ENCODE results near the gene FGF14.
A peak's percentile ranks its signal among the peaks of the same experiment; 100 is the strongest.

The FGF14 gene

GRCh38 chr13:101876951-101877350, 524.9 kb downstream of the FGF14 start:
- TF ChIP-seq CTCF (IDR thresholded peaks at IDR 0.05; ENCODE audit: low read depth, low read length, missing control alignments) = no peak
- in situ Hi-C loops (cut with HindIII; ENCODE audit: low sequenced_read_pairs) = no loop called here

DNA sequence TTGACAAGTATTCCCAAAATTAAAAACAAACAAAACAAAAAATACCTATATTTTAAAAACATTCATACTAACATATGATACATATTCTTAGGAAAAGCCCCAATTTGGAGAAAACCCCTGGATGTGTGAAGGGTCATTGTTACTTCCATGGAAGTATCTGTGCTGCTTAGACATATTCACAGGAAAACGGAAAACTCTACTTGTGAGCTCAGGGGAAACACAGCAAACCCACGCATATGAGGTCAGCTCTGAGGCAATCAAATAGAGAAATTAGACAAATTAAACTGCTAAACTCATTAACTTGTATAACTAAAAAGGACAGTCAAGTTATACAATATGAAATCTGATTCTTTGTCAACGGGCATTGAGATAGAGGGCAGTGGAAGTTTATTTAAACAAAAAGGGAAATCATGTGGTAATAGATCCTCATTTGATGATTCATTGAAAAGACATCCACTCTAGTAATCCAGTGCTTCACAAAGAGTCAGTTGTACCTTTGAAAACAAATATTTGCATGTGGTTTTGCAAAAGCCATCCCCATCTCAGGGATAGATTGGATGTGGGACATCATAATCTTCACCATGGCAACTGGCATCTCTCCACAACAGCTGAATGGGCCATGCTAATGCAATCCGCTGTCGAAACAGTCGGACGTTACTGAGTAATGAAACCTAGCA, 526.0 kb downstream of the FGF14 start:
- no peak overlapping the region for H3K4me3 ChIP-seq (ENCODE audit: low read depth, low read length)
- DNase-seq (ENCODE audit: low read depth) = peak; percentile 91
- no peak for TF ChIP-seq CTCF (IDR thresholded peaks at IDR 0.05; ENCODE audit: low read depth, low read length, missing control alignments)
- in situ Hi-C loops (cut with HindIII; ENCODE audit: low sequenced_read_pairs) = no loop called here

More at GRCh38 chr13:101876951-101877350, 524.9 kb downstream of the FGF14 start:
- no peak overlapping the region for H3K4me3 ChIP-seq (ENCODE audit: low read depth, low read length)
- DNase-seq (ENCODE audit: low read depth) = no peak

GRCh38 chr13:101875091-101875490, 526.8 kb downstream of the FGF14 start:
- no peak overlapping the region for H3K4me3 ChIP-seq (ENCODE audit: low read depth, low read length)
- in situ Hi-C loops (cut with HindIII; ENCODE audit: low sequenced_read_pairs) = no loop called here
- no peak for TF ChIP-seq CTCF (IDR thresholded peaks at IDR 0.05; ENCODE audit: low read depth, low read length, missing control alignments)
- no peak for DNase-seq (ENCODE audit: low read depth)

- no peak for DNase-seq (ENCODE audit: low read depth)
- no peak overlapping the region for H3K4me3 ChIP-seq (ENCODE audit: low read depth, low read length)
- TF ChIP-seq CTCF (IDR thresholded peaks at IDR 0.05; ENCODE audit: low read depth, low read length, missing control alignments) = no peak
- in situ Hi-C loops (cut with HindIII; ENCODE audit: low sequenced_read_pairs) = no loop called here
Observed at GRCh38 chr13:101869553-101869952, 532.3 kb downstream of the FGF14 start.

- in situ Hi-C loops (cut with HindIII; ENCODE audit: low sequenced_read_pairs) = no loop called here
- H3K4me3 ChIP-seq (ENCODE audit: low read depth, low read length) = no peak overlapping the region
- no peak for TF ChIP-seq CTCF (IDR thresholded peaks at IDR 0.05; ENCODE audit: low read depth, low read length, missing control alignments)
- no peak for DNase-seq (ENCODE audit: low read depth)
Observed at GRCh38 chr13:101868585-101869469, 533.0 kb downstream of the FGF14 start.

GRCh38 chr13:101866889-101867581, 534.8 kb downstream of the FGF14 start:
- no peak for TF ChIP-seq CTCF (IDR thresholded peaks at IDR 0.05; ENCODE audit: low read depth, low read length, missing control alignments)
- no peak for DNase-seq (ENCODE audit: low read depth)
- in situ Hi-C loops (cut with HindIII; ENCODE audit: low sequenced_read_pairs) = no loop called here
- H3K4me3 ChIP-seq (ENCODE audit: low read depth, low read length) = no peak overlapping the region

All from astrocyte of the cerebellum (primary cell).